HEK293T (cell line): ENCODE results near the gene FBXW8.

ENCODE experiments used
- BHLHE40 ChIP-seq: fragments of 450-650 bp; IDR thresholded peaks from 2 replicates; pipeline ENCODE4 v1.6.1; 2016; ENCODE audit warnings: mild to moderate bottlenecking, moderate library complexity, borderline replicate concordance
- FOXA1 ChIP-seq: fragments of 450-650 bp; IDR thresholded peaks from 2 replicates; pipeline ENCODE4 v1.6.1; 2016; ENCODE audit warnings: mild to moderate bottlenecking
- FOXK2 ChIP-seq: fragments of 450-650 bp; IDR thresholded peaks from 2 replicates; pipeline ENCODE4 v1.6.1; 2016; ENCODE audit warnings: mild to moderate bottlenecking
- FOXM1 ChIP-seq: fragments of 450-650 bp; IDR thresholded peaks from 2 replicates; pipeline ENCODE4 v1.6.1; 2017; ENCODE audit warnings: mild to moderate bottlenecking, borderline replicate concordance
- L3MBTL2 ChIP-seq: fragments of 450-650 bp; conservative IDR thresholded peaks from 2 replicates; pipeline ENCODE4 v1.6.1; 2016; ENCODE audit warnings: mild to moderate bottlenecking
- NFRKB ChIP-seq: fragments of 450-650 bp; IDR thresholded peaks from 2 replicates; pipeline ENCODE4 v1.6.1; 2016; ENCODE audit warnings: mild to moderate bottlenecking, moderate library complexity
- SP1 ChIP-seq: fragments of 450-650 bp; IDR thresholded peaks from 2 replicates; pipeline ENCODE4 v1.6.1; 2017
- SUZ12 ChIP-seq: fragments of 450-650 bp; IDR thresholded peaks from 2 replicates; pipeline ENCODE4 v1.6.1; 2016; ENCODE audit warnings: mild to moderate bottlenecking
- TARDBP ChIP-seq: fragments of 450-650 bp; IDR thresholded peaks from 2 replicates; pipeline ENCODE4 v1.6.1; 2016
- ZNF384 ChIP-seq: fragments of 450-650 bp; IDR thresholded peaks from 2 replicates; pipeline ENCODE4 v1.6.1; 2016
- TF ChIP-seq, protein P1 (sequence below): fragments of 450-650 bp; IDR thresholded peaks from 2 replicates; pipeline ENCODE4 v1.6.1; 2016

DNA sequence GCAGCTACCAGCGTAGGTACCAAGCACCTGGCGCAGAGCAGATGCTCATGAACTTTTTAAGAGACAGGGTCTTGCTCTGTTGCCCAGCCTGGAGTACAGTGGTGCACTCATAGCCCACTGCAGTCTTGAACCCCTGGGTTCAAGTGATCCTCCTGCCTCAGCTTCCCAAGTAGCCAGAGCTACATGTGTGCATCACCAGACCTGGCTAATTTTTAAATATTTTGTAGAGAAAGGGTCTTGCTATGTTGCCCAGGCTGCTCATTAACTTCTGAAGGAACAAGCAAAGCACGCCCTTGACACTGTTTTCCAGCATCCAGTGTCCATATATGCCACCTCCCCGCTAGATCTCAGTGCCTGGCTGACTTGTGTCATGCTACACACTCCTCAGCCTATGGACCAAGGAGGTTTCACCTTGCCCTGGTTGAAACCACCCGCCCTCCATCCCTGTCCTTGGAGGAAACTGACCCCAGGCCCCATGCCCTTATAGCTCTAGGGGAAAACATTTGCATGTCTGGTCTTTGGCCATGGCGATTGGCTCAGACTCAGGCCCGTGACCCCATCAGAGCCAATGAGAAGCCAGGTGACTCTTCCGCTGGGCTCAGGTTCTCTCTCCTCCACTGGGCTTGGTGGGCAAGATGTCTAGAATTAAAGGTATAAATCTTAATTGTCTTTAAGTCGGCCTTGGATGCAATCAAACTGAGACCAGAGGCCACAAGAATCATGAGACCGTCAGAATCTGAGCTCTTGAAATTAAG lies 162.2 kb downstream of the FBXW8 start:
- TF ChIP-seq SUZ12 (no peak), SP1 (no peak), NFRKB (no peak), BHLHE40 (no peak), ZNF384 (no peak), FOXM1 (no peak), FOXK2 (no peak), FOXA1 (no peak), TARDBP (no peak), L3MBTL2 (no peak)
- TF ChIP-seq, protein P1, sequence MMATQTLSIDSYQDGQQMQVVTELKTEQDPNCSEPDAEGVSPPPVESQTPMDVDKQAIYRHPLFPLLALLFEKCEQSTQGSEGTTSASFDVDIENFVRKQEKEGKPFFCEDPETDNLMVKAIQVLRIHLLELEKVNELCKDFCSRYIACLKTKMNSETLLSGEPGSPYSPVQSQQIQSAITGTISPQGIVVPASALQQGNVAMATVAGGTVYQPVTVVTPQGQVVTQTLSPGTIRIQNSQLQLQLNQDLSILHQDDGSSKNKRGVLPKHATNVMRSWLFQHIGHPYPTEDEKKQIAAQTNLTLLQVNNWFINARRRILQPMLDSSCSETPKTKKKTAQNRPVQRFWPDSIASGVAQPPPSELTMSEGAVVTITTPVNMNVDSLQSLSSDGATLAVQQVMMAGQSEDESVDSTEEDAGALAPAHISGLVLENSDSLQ, result no peak
